Fibroblast of gingiva (primary cell): Measurements from ENCODE around the gene OR4K5.
"Not testable (repeated sequence)": the region's sequence is repeated elsewhere in the genome, so short reads cannot be mapped to it uniquely, and the experiment has no call there.

Experiments used
- DNase-seq: peaks from one replicate; pipeline ENCODE4 v3.0.0-alpha.2; 2011; ENCODE audit warnings: low read depth

Gene OR4K5

DNA sequence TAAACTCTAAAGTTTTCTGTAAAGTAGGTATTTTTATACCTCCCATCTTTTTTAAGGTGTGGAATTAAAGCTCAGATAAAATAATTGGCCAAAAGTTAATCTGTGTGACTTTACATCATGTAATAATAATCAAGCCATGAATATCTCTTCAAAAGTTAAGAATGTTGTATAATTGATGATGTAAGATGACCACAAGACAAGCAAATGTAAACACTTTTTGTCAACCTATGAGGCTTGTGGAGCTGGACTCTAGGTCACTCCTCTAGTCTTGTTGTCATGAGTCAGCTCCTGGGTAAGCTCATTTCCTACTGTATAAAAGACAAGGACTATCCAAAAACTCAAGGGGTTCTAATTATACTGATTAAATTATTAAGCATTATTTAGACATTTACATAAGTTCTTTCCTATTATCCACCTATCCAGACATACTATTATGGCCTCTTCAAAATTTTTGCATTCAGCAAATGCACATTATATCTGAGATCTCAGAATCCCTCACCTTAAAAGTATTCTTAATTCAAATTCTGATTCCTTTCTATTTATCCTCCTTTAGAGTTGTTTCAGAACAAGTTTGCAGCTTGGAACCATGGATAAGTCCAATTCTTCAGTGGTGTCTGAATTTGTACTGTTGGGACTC is at the start of gene OR4K5:
Gene OR4K5 (plus strand): TSS at position 587 of the 637 bp plus-strand sequence. CDS start 0 bp downstream, at position 587.
- DNase-seq = no peak

DNA sequence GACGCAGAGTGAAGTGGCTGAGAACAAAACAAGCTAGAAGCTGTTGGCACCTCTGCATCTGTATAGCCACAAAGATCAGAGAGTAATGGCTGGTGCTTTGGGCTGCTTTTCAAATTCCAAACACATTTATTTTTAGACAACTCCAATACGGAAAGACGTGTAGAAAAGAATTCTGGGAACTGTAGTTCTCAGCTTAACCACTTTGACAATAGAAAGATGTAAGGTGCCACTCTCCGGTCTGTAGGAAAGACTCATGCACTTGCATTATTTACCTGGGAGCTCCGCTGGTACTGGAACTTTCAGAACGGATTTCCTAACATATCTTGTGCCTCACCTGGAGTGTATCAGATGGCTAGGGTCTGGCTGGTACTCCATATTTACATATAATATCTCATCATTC is 47.2 kb upstream of the OR4K5 start:
- DNase-seq = no peak

- no peak for DNase-seq
Measured at GRCh38 chr14:19874842-19875241, 45.6 kb upstream of the OR4K5 start, which contains the start of gene OR4K2. TSS of gene OR4K2 (plus strand) at chr14:19875142. CDS start at chr14:19876268, 1,126 bp downstream.

DNA sequence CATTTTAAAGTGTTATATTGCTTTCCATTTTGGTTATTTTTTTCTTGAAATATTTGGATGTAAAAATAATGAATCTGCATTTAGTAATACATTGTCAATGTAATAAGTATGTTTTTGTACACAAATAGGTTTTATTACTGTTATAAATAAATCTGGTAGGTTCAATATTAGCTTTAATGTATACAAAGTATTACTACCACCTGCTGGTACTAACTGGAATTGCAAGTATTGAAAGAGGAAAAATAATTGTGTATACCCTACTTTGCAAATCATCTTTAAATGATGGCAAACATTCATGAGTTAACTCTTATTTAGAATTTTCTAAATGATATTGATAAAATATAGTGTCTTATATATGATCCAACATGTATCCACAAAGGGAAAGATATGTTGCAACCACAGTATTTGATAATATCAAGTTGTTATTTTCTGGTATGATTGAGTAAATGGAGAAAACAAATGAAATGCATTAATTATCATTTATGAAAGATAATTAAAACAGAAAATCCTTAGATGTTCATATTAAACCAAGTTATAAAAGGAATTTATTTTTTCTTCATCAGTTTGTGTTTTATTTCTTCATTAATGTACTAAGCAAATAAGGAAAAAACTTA is 42.3 kb upstream of the OR4K5 start:
- no peak for DNase-seq

DNA sequence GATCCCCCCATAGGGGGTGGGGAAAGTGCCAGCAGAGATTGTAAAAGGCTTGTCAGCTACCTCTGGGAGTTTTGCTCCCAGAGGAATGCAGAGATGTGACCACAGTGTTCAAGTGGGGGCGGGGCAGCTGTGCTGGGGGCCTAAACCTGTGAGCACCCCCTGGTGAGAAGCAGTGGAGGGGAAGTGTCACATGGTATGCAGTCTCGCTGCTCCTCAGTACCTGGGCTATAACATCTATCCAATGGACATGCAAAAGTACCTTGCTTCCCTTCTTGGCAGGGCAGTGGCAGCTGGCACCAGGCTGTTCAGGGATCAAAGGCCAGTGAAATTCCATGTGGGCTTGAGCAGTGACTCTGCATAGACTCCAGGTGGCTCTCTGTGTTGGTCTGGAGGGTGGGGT is 25.1 kb upstream of the OR4K5 start:
- DNase-seq = no peak

GRCh38 chr14:19900999-19901398 is 19.4 kb upstream of the OR4K5 start:
- no peak for DNase-seq

GRCh38 chr14:19902409-19902808 is 18.0 kb upstream of the OR4K5 start:
- DNase-seq = no peak

DNA sequence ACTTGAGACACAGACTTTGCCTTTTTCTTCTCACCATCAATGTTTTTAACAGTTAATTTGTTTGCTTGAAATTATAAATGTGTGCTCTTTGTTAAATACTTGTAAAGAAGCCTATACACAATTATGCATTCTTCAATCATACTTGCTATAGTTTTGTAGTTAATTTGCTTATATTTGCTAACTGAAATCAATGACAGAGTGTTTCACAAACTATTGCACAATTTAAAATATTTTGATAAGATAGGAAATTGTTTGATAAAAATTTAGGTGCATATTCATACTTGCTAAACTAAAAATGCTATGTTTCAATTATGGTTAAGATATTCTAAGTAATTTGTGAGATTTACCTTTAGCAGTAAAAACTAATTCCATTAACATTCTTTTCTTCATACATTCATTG is 13.7 kb upstream of the OR4K5 start:
- no peak for DNase-seq

GRCh38 chr14:19911114-19911513 is 9.3 kb upstream of the OR4K5 start:
- no peak for DNase-seq

DNA sequence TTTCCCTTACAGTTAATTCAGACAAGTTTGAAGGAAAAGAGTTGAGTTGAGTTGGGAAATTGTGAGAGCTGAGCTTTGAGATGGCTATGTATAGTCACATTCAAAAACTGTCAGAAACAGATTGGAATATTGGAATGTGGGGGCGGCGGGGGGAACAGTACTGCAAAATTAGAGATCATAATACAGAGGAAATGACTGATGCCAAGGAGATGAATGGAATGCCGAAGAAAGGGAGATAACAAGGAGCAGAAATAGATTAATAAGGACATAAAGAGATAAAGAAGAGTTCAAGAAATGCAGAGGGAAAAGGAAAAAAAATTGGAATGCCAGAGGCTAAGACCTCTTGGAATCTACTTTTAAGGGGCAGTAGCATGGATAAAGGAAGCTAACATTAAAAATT is 3.2 kb upstream of the OR4K5 start:
- DNase-seq = no peak

- DNase-seq = no peak
Measured at GRCh38 chr14:19917955-19918518, 2.4 kb upstream of the OR4K5 start.

DNA sequence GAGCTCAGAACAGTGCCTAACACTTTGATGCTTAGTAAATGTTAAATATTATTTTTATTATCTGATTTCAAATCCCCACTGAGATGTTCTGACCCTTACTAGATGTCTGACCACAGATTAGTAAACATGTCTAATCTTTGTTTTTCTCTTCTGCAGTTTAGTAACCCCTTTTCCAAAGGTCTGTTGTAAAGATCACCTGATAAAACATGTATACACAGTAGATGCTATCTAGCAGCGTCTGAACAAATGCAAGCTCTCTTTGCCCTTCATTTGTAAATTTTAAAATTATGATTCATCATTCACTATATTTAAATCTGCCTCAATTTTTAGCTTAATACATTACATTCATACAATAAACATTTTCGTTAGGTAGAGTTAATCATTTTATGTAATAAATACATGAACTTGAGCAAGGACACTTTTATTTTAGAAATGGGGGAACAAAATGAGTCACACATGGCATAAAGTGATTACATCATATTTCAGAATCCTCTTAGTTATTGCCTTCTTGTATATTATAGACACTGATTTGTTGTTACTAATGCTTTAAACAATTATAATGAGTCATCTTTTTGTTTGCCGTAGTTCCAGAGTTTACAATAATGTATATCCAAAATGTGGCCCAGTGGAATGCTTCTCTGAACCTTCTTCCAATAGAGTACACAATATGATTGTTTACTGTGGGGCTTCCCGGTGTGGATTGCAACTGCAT is 1.7 kb upstream of the OR4K5 start:
- no peak for DNase-seq

- DNase-seq = no peak
Measured at GRCh38 chr14:19930617-19931016, 10.2 kb downstream of the OR4K5 start, which contains the start of gene OR4K1. TSS of gene OR4K1 (plus strand) at chr14:19930917. CDS start at chr14:19935667, 4,750 bp downstream.

DNA sequence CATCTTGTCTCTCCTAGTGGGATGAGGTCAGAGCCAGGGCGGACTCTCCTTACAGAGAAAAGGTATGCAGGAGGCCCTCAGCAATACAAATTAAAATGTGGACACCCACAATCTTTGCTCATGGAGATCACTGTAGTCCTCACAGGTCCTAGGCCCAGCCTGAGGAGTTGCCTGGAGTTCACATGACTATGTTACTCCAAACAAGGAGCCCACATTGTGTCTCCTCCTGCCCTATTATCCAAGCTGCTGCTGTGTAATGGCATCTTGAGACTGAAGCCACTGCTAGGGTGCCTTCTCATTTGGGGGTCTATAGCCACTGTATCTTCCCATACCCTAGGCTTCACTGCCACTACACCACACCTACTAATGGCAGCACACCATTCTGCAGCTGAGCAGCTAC is 21.3 kb downstream of the OR4K5 start:
- DNase-seq = no peak

DNA sequence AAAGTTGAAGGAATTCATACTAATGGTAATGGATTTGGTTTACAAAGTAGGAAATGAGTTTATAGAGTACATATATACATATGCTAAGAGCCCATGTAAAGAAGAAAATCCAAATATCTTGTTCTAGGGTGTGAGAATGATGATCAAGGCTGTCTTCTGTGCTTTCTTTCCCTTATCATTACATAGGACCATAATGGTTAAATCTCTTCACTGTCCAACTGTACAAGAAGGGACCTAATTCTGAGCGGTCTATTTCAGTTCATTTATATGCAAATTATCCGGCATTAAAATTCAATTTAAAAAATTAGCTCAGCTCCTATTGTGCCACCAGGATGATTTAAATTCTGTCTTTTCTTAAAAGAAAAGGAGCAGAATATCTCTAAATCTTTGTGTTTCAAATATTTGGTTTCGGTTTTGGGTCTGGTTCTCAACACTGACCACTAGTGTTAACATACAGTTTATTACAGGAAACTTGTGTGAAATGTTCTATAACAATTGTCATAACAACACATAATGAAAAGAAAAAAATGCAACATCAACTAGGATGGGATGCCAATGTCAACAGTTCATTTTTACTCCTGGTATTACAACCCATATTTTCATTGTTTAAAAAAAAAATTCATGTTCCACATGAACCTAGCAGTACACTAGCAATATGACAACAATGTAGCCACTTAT is 27.1 kb downstream of the OR4K5 start:
- no peak for DNase-seq

- DNase-seq = no peak
Measured at GRCh38 chr14:19949218-19949617, 28.8 kb downstream of the OR4K5 start.

- DNase-seq = not testable (repeated sequence)
Measured at GRCh38 chr14:19969735-19970134, 49.3 kb downstream of the OR4K5 start.
